Testis (tissue), 2 donors: ENCODE data around the gene SOX2.

Experiments
- POLR2A ChIP-seq: fragments of 450-650 bp; IDR thresholded peaks from one replicate; pipeline ENCODE4 v1.6.1; 2017; ENCODE audit warnings: antibody characterized with exemption, mild to moderate bottlenecking, moderate library complexity
- TF ChIP-seq, protein P1 (sequence below), 3 experiments: fragments of 450-650 bp in 2 of 3; fragments of 200-600 bp in 1 of 3; sonication (generic) in 1 of 3; IDR thresholded peaks; one replicate each; pipeline ENCODE4 v1.5.1; 2016 to 2019; ENCODE audit warnings: antibody characterized with exemption in 3 of 3, mild to moderate bottlenecking in 2 of 3, moderate library complexity in 1 of 3

DNA sequence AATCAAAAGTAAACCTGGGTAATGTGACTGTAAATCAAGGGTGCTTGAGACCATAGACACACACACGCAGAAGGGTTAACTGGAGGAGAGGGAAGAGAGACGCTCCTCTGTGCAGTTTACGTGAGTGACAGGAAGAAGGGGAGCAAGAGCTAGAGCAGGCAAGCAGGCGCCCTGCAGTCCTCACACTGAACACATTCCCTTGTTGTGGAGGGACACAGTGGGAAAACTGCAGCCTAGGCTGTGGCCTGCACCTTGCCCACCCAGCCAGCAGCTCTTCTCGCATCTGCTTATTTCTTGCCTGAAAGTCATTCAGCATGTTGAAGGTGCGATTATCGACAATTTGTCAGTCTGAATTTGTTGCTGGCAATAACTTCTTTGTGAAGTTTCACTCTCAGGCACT lies 24.2 kb downstream of the SOX2 start:
- TF ChIP-seq, protein P1, sequence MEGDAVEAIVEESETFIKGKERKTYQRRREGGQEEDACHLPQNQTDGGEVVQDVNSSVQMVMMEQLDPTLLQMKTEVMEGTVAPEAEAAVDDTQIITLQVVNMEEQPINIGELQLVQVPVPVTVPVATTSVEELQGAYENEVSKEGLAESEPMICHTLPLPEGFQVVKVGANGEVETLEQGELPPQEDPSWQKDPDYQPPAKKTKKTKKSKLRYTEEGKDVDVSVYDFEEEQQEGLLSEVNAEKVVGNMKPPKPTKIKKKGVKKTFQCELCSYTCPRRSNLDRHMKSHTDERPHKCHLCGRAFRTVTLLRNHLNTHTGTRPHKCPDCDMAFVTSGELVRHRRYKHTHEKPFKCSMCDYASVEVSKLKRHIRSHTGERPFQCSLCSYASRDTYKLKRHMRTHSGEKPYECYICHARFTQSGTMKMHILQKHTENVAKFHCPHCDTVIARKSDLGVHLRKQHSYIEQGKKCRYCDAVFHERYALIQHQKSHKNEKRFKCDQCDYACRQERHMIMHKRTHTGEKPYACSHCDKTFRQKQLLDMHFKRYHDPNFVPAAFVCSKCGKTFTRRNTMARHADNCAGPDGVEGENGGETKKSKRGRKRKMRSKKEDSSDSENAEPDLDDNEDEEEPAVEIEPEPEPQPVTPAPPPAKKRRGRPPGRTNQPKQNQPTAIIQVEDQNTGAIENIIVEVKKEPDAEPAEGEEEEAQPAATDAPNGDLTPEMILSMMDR (IDR thresholded peaks at IDR 0.05) = no peak
- TF ChIP-seq POLR2A = no peak
